Measurements from ENCODE around the gene PRAME. TPM values are rescaled to one million over a fixed set of nuclear protein-coding genes. Genes with fewer than 3 reads are reported as not detected.

PRAME gene
- total and polyA plus RNA-seq, 4 donors: not detected

Other genes starting within 250 kb of the PRAME start
- gene ZNF280B, start 50.5 kb downstream of the PRAME start, total RNA-seq: under 1 TPM; 0.21 to 0.29 TPM
- not detected for gene ZNF280B, start 50.5 kb downstream of the PRAME start, polyA plus RNA-seq
- not detected for gene ZNF280A, start 39.0 kb downstream of the PRAME start, total RNA-seq
- not detected for gene ZNF280A, start 39.0 kb downstream of the PRAME start, polyA plus RNA-seq
- not detected for gene GGTLC2, start 85.3 kb upstream of the PRAME start, total RNA-seq
- gene GGTLC2, start 85.3 kb upstream of the PRAME start, polyA plus RNA-seq: not detected

All from aorta (tissue), 4 donors.